ENCODE measurements around the gene POLR2H. TPM values are rescaled to one million over a fixed set of nuclear protein-coding genes. Genes with fewer than 3 reads are reported as not detected.

POLR2H gene
- total and polyA plus RNA-seq, 3 donors from 2014 or later = 65.0 to 76.4 (median 72.2) TPM

GRCh38 chr3:184355261-184356040 is 6.1 kb upstream of the POLR2H start:
- Histone ChIP-seq H3K9me3 (no peaks in the 10 kb centered on the region), H3K4me1 (peaks cover 66% of the 10 kb centered on the region), H3K4me3 (no peak overlapping the region), H3K36me3 (ENCODE audit: low read depth, missing control alignments) (no peaks in the 10 kb centered on the region), H3K27ac (peak overlapping the region in 1 of 2 donors; percentile 8), H3K27me3 (no peaks in the 10 kb centered on the region)
- intact Hi-C loops (cut with DNase I; ENCODE audit: low total_unique reads) = no loop called here
- no peak for TF ChIP-seq POLR2A (IDR thresholded peaks at IDR 0.05)
- TF ChIP-seq, protein P1, sequence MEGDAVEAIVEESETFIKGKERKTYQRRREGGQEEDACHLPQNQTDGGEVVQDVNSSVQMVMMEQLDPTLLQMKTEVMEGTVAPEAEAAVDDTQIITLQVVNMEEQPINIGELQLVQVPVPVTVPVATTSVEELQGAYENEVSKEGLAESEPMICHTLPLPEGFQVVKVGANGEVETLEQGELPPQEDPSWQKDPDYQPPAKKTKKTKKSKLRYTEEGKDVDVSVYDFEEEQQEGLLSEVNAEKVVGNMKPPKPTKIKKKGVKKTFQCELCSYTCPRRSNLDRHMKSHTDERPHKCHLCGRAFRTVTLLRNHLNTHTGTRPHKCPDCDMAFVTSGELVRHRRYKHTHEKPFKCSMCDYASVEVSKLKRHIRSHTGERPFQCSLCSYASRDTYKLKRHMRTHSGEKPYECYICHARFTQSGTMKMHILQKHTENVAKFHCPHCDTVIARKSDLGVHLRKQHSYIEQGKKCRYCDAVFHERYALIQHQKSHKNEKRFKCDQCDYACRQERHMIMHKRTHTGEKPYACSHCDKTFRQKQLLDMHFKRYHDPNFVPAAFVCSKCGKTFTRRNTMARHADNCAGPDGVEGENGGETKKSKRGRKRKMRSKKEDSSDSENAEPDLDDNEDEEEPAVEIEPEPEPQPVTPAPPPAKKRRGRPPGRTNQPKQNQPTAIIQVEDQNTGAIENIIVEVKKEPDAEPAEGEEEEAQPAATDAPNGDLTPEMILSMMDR (IDR thresholded peaks at IDR 0.05) = no peak
- WGBS, 2 donors = 64 to 80% methylated on average over 18 of the region's 18 CpGs
- no peak for DNase-seq

DNA sequence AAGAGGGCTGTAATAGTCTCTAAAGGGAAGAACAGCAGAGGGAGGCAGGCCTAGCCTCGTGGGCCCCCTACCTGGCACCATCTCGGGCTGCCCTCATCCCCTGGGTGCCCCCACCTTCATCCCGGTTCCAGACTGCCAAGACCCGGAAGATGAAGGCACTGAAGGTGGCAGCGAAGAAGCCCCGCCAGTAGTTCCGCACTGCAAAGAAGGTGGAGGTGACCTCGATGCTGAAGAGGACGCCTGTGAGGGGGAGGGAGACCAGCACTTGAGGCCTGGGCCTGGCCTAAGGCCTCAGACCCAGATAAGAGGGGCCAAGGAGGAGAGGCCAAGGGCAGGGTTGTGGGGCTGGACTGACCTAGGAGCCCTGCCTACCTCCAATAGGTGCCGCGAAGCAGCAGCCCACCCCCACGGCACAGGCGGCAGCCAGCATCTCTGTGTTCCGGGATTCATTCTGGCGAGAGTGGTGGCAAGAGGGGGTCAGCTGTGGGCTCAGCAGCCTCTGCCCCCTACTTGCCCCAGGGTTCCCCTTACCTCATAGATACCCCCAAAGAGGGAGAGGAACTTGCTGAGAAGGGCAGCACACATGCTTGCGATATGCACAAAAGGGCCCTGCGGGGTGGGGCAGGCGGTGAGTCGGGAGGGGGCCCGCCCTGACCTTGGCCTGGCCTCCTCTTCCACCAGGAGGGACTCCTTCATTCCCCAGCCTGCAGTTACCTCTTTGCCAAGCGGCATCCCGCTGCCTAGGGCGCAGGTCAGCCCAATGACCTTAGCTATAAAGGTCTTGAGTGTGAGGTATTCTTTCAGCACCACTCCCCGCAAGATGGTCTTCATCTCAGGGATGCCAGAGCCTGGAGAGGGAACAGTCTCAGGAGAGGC is 4.0 kb upstream of the POLR2H start:
- H3K4me3 ChIP-seq = no peak overlapping the region
- no peak for TF ChIP-seq POLR2A (IDR thresholded peaks at IDR 0.05)
- TF ChIP-seq, protein P1 (IDR thresholded peaks at IDR 0.05) = no peak
- peaks cover 53% of the 10 kb centered on the region for H3K4me1 ChIP-seq
- no peaks in the 10 kb centered on the region for H3K27me3 ChIP-seq
- intact Hi-C loops (cut with DNase I; ENCODE audit: low total_unique reads) = no loop called here
- DNase-seq = no peak
- no peaks in the 10 kb centered on the region for H3K9me3 ChIP-seq
- H3K27ac ChIP-seq = no peak overlapping the region
- 76 to 90% methylated on average over 14 to 24 of the region's 24 CpGs for WGBS, 2 donors
- H3K36me3 ChIP-seq (ENCODE audit: low read depth, missing control alignments) = no peaks in the 10 kb centered on the region

- no peak overlapping the region for H3K27ac ChIP-seq
- no peaks in the 10 kb centered on the region for H3K27me3 ChIP-seq
- intact Hi-C loops (cut with DNase I; ENCODE audit: low total_unique reads) = no loop called here
- no peaks in the 10 kb centered on the region for H3K9me3 ChIP-seq
- TF ChIP-seq, protein P1 (IDR thresholded peaks at IDR 0.05) = no peak
- no peak for TF ChIP-seq POLR2A (IDR thresholded peaks at IDR 0.05)
- DNase-seq = no peak
- 80 to 97% methylated on average over 9 to 12 of the region's 12 CpGs for WGBS, 2 donors
- H3K4me1 ChIP-seq = peaks cover 49% of the 10 kb centered on the region
- H3K36me3 ChIP-seq (ENCODE audit: low read depth, missing control alignments) = no peaks in the 10 kb centered on the region
- no peak overlapping the region for H3K4me3 ChIP-seq
These were observed 3.3 kb upstream of the POLR2H start for GRCh38 chr3:184358124-184358767.

- no peaks in the 10 kb centered on the region for H3K27me3 ChIP-seq
- intact Hi-C loops (cut with DNase I; ENCODE audit: low total_unique reads) = no loop called here
- 40 to 63% methylated on average over 14 of the region's 14 CpGs for WGBS, 2 donors
- no peak for DNase-seq
- H3K4me1 ChIP-seq = peaks cover 54% of the 10 kb centered on the region
- H3K36me3 ChIP-seq (ENCODE audit: low read depth, missing control alignments) = no peaks in the 10 kb centered on the region
- H3K9me3 ChIP-seq = no peaks in the 10 kb centered on the region
- peak overlapping the region in 1 of 2 donors; percentile 98 for H3K27ac ChIP-seq
- H3K4me3 ChIP-seq = no peak overlapping the region
- no peak for TF ChIP-seq POLR2A (IDR thresholded peaks at IDR 0.05)
- TF ChIP-seq, protein P1 (IDR thresholded peaks at IDR 0.05) = no peak
These were observed 2.6 kb upstream of the POLR2H start for GRCh38 chr3:184358921-184359350.
